Erythroblast (primary cell): ENCODE results near the gene RPS6KA3.
"Not testable (repeated sequence)": the region's sequence is repeated elsewhere in the genome, so short reads cannot be mapped to it uniquely, and the experiment has no call there.

ENCODE experiments used
- GATA1 ChIP-seq: IDR thresholded peaks from 2 replicates; pipeline ENCODE4 v1.6.1; 2011; ENCODE audit warnings: low read depth, mild to moderate bottlenecking, control low read depth, low read length, moderate library complexity
- POLR2A ChIP-seq: IDR thresholded peaks from 2 replicates; pipeline ENCODE4 v1.6.1; 2011; ENCODE audit warnings: mild to moderate bottlenecking, low read length

DNA sequence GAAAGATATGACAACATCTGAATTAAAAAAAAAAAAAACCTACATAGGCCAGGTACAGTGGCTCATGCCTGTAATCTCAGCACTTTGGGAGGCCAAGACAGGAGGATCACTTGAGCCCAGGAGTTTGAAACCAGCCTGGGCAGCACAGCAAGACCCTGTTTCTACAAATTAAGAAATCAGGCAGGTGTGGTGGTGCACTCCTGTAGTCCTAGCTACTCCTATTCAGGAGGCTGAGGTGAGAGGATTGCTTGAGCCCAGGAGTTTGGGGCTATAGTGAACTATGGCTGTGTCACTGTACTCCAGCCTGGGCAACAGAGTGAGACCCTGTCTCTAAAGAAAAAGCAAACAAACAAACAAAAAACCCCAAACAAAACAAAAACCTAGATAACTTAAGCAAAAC, 104.2 kb downstream of the RPS6KA3 start:
- TF ChIP-seq POLR2A, GATA1: not testable (repeated sequence)
